SK-MEL-5 (cell line): Measurements from ENCODE around the gene AARSD1. TPM values are rescaled to one million over a fixed set of nuclear protein-coding genes. Genes with fewer than 3 reads are reported as not detected.
"Not testable (repeated sequence)": the region's sequence is repeated elsewhere in the genome, so short reads cannot be mapped to it uniquely, and the experiment has no call there.

Experiments used
- DNase-seq: peaks from one replicate; pipeline ENCODE4 v3.0.0-alpha.2; 2016; ENCODE audit warnings: low read depth, low spot score
- in situ Hi-C: cut with HindIII; loops from 2 replicates; pipeline ENCODE4 v1.10.0; 2016; ENCODE audit warnings: low sequenced_read_pairs, high pct_unique_total_duplicates, low pct_unique_long_range_greater_than_20kb
- total RNA-seq: library from RNA; depleted of rRNA; stranded (reverse); fragments of >200 nt; shearing (Covaris generic); gene quantifications from 2 replicates; pipeline ENCODE4 v1.2.3, GENCODE V29; 2014

Gene AARSD1
- total RNA-seq, 1 experiment from 2014 or later: 24.3 TPM

- no peak for DNase-seq
- in situ Hi-C loops: no loop called here
Observed at GRCh38 chr17:42989141-42989540, 24.9 kb upstream of the AARSD1 start.

GRCh38 chr17:42985225-42985624, 21.0 kb upstream of the AARSD1 start:
- in situ Hi-C loops: no loop called here
- no peak for DNase-seq

- in situ Hi-C loops: no loop called here
- DNase-seq: no peak
Observed at GRCh38 chr17:42982266-42982665, 18.0 kb upstream of the AARSD1 start.

GRCh38 chr17:42980766-42981397, 16.6 kb upstream of the AARSD1 start:
- DNase-seq: peak; percentile 57
- in situ Hi-C loops: no loop called here

- peak; percentile 81 for DNase-seq
- in situ Hi-C loops: no loop called here
Observed at GRCh38 chr17:42980274-42980765, 16.1 kb upstream of the AARSD1 start, which contains the start of gene RUNDC1. TSS of gene RUNDC1 (plus strand) at chr17:42980565. CDS start at chr17:42980577, 12 bp downstream.

- in situ Hi-C loops: no loop called here
- peak; percentile 34 for DNase-seq
Observed at GRCh38 chr17:42979511-42980273, 15.4 kb upstream of the AARSD1 start, which contains the start of gene PTGES3L. TSS of gene PTGES3L (minus strand) at chr17:42980080. CDS start at chr17:42980053, 27 bp downstream.

GRCh38 chr17:42975701-42976100, 11.4 kb upstream of the AARSD1 start:
- in situ Hi-C loops, DNase-seq: not testable (repeated sequence)

GRCh38 chr17:42975265-42975664, 11.0 kb upstream of the AARSD1 start:
- in situ Hi-C loops: no loop called here
- no peak for DNase-seq

GRCh38 chr17:42973323-42973722, 9.1 kb upstream of the AARSD1 start:
- in situ Hi-C loops, DNase-seq: not testable (repeated sequence)

- in situ Hi-C loops: no loop called here
- DNase-seq: no peak
Observed at GRCh38 chr17:42971589-42971988, 7.3 kb upstream of the AARSD1 start.

- DNase-seq: no peak
- in situ Hi-C loops: no loop called here
Observed at GRCh38 chr17:42969001-42969581, 4.8 kb upstream of the AARSD1 start.

GRCh38 chr17:42967925-42968324, 3.7 kb upstream of the AARSD1 start:
- in situ Hi-C loops: no loop called here
- DNase-seq: no peak

GRCh38 chr17:42953669-42954068, 10.6 kb downstream of the AARSD1 start:
- no peak for DNase-seq
- in situ Hi-C loops: no loop called here

- in situ Hi-C loops: no loop called here
- no peak for DNase-seq
Observed at GRCh38 chr17:42950044-42950783, 14.0 kb downstream of the AARSD1 start.

- in situ Hi-C loops: no loop called here
- DNase-seq: no peak
Observed at GRCh38 chr17:42946812-42947211, 17.4 kb downstream of the AARSD1 start.

- in situ Hi-C loops: no loop called here
- no peak for DNase-seq
Observed at GRCh38 chr17:42944211-42944610, 20.0 kb downstream of the AARSD1 start.

- DNase-seq: peak; percentile 85
- in situ Hi-C loops: no loop called here
Observed at GRCh38 chr17:42937712-42938596, 26.3 kb downstream of the AARSD1 start.
